Loucy (cell line): ENCODE results near the gene ZNF664.

Experiments
- H2AFZ ChIP-seq: fragments of 200-600 bp; sonication (generic); 2 replicates; pipeline ENCODE4 v1.6.0; 2016; ENCODE audit warnings: antibody characterized with exemption, mild to moderate bottlenecking, low read length, moderate library complexity
- H3F3A ChIP-seq: fragments of 200-600 bp; 2 replicates; pipeline ENCODE4 v1.6.0; 2016; ENCODE audit warnings: antibody characterized with exemption, low read depth, mild to moderate bottlenecking
- H3K27me3 ChIP-seq: fragments of 200-600 bp; sonication (generic); 2 replicates; pipeline ENCODE4 v1.6.1; 2014; ENCODE audit warnings: low read length, mild to moderate bottlenecking; ENCODE audit not compliant: insufficient read depth, poor library complexity, severe bottlenecking
- H3K36me3 ChIP-seq: fragments of 200-600 bp; sonication (generic); 2 replicates; pipeline ENCODE4 v1.6.1; 2016; ENCODE audit warnings: low read length; ENCODE audit not compliant: insufficient read depth
- H3K4me1 ChIP-seq: fragments of 200-600 bp; sonication (generic); 2 replicates; pipeline ENCODE4 v1.5.1; 2014; ENCODE audit warnings: low read length, mild to moderate bottlenecking; ENCODE audit not compliant: insufficient read depth, poor library complexity, severe bottlenecking
- H3K4me2 ChIP-seq: fragments of 200-600 bp; sonication (generic); 2 replicates; pipeline ENCODE4 v1.6.0; 2014; ENCODE audit warnings: antibody characterized with exemption, low read length, low read depth, mild to moderate bottlenecking; ENCODE audit not compliant: poor library complexity, severe bottlenecking
- H3K4me3 ChIP-seq: fragments of 200-600 bp; sonication (generic); 2 replicates; pipeline ENCODE4 v1.5.1; 2014; ENCODE audit warnings: low read length, mild to moderate bottlenecking, mixed read lengths; ENCODE audit not compliant: poor library complexity, severe bottlenecking
- H3K79me2 ChIP-seq: fragments of 200-600 bp; sonication (generic); 2 replicates; pipeline ENCODE4 v1.6.1; 2014; ENCODE audit warnings: low read length; ENCODE audit not compliant: insufficient read depth
- H3K9ac ChIP-seq: fragments of 200-600 bp; sonication (generic); 2 replicates; pipeline ENCODE4 v1.6.0; 2014; ENCODE audit warnings: mild to moderate bottlenecking, low read depth, low read length, moderate library complexity; ENCODE audit not compliant: poor library complexity, severe bottlenecking
- H3K9me2 ChIP-seq: fragments of 200-600 bp; sonication (generic); replicated peaks from 2 replicates; pipeline ENCODE4 v1.6.1; 2016; ENCODE audit warnings: low read depth, low read length, mixed read lengths
- H3K9me3 ChIP-seq: fragments of 200-600 bp; sonication (generic); 2 replicates; pipeline ENCODE4 v1.6.1; 2014; ENCODE audit warnings: mild to moderate bottlenecking, antibody characterized with exemption, low read length, low read depth; ENCODE audit not compliant: insufficient read depth
- H4K20me1 ChIP-seq: fragments of 200-600 bp; sonication (generic); 2 replicates; pipeline ENCODE4 v1.6.0; 2014; ENCODE audit warnings: antibody characterized with exemption, low read length, mild to moderate bottlenecking; ENCODE audit not compliant: insufficient read depth, poor library complexity, severe bottlenecking
- EZH2phosphoT487 ChIP-seq: fragments of 200-600 bp; IDR thresholded peaks from 2 replicates; pipeline ENCODE4 v1.6.1; 2018; ENCODE audit warnings: antibody characterized with exemption, mild to moderate bottlenecking, moderate library complexity, borderline replicate concordance
- TF ChIP-seq, protein P1 (sequence below): fragments of 200-600 bp; sonication (generic); conservative IDR thresholded peaks from 2 replicates; pipeline ENCODE4 v1.5.1; 2014; ENCODE audit warnings: mild to moderate bottlenecking, antibody characterized with exemption, low read length

ZNF664 gene

GRCh38 chr12:123989753-123990152, 16.7 kb downstream of the ZNF664 start:
- H3K9ac ChIP-seq = no peak overlapping the region
- H3K4me2 ChIP-seq = no peak overlapping the region
- H3K9me2 ChIP-seq = no peaks in the 10 kb centered on the region
- no peak overlapping the region for H3K4me3 ChIP-seq
- peaks cover 52% of the 10 kb centered on the region for H3K79me2 ChIP-seq
- H4K20me1 ChIP-seq = peaks cover 7% of the 10 kb centered on the region
- H3K36me3 ChIP-seq = peaks cover 53% of the 10 kb centered on the region; the same call in 1 of the 2 replicates
- H3K9me3 ChIP-seq = no peaks in the 10 kb centered on the region
- H2AFZ ChIP-seq = no peak overlapping the region
- TF ChIP-seq EZH2phosphoT487 = no peak
- TF ChIP-seq, protein P1, sequence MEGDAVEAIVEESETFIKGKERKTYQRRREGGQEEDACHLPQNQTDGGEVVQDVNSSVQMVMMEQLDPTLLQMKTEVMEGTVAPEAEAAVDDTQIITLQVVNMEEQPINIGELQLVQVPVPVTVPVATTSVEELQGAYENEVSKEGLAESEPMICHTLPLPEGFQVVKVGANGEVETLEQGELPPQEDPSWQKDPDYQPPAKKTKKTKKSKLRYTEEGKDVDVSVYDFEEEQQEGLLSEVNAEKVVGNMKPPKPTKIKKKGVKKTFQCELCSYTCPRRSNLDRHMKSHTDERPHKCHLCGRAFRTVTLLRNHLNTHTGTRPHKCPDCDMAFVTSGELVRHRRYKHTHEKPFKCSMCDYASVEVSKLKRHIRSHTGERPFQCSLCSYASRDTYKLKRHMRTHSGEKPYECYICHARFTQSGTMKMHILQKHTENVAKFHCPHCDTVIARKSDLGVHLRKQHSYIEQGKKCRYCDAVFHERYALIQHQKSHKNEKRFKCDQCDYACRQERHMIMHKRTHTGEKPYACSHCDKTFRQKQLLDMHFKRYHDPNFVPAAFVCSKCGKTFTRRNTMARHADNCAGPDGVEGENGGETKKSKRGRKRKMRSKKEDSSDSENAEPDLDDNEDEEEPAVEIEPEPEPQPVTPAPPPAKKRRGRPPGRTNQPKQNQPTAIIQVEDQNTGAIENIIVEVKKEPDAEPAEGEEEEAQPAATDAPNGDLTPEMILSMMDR = no peak
- H3F3A ChIP-seq = no peaks in the 10 kb centered on the region
- peaks cover 11% of the 10 kb centered on the region for H3K4me1 ChIP-seq
- H3K27me3 ChIP-seq = no peaks in the 10 kb centered on the region

DNA sequence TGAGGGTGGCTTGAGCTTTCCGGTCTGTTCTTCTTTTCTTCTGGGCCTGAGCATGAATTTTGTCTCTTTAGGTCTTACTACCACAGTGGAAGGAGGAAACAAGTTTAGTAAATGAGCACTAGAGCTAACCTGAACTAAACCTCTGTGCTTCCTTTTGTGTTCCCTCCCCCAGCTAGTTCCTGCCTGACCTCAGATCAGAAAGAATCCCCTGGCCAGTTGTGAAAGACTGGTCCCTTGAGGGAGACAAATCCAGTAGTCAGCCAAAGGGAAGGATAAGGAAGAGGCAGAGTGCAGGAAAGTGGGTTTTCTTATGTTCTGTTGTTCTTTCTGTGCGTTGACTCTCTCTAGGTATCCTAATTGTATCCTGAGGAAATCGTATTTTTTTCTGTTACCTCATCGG, 17.5 kb downstream of the ZNF664 start:
- Histone ChIP-seq H3K4me3 (no peak overlapping the region), H3K27me3 (no peaks in the 10 kb centered on the region), H3K9ac (no peak overlapping the region), H3K79me2 (peaks cover 50% of the 10 kb centered on the region; the same call in 1 of the 2 replicates), H3F3A (no peaks in the 10 kb centered on the region), H2AFZ (no peak overlapping the region), H3K9me3 (no peaks in the 10 kb centered on the region), H3K4me2 (no peak overlapping the region), H4K20me1 (peaks cover 7% of the 10 kb centered on the region), H3K4me1 (peaks cover 11% of the 10 kb centered on the region), H3K36me3 (peaks cover 53% of the 10 kb centered on the region; the same call in 1 of the 2 replicates), H3K9me2 (no peaks in the 10 kb centered on the region)
- TF ChIP-seq, protein P1 = no peak
- no peak for TF ChIP-seq EZH2phosphoT487

DNA sequence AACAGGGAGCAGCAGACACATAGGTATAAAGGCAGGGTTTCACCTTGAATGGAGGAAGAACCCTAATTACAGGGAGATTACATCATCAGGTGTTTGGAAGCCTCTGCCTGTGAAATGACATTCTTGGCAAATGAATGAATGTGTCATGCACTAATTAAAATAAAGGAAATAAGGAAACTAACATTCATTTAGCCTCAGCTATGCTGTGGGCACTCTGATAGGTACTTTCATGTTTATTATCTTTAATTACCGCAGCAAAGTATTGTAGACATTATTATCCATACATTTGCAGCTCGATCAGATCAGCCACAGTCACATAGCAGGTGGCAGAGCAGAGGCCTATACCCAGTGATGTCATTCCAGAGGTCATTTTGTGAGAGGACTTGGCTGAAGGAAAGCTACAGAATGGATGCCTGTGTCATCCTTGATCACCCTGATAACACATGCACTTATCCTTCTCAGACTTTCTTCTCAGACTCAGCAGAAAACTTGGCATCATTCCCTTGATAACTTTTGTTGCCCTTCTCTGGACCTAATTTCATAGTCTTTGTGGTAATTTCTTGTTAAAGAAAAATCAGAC, 18.4 kb downstream of the ZNF664 start:
- no peaks in the 10 kb centered on the region for H3F3A ChIP-seq
- TF ChIP-seq, protein P1 = no peak
- no peak for TF ChIP-seq EZH2phosphoT487
- no peak overlapping the region for H3K4me2 ChIP-seq
- peaks cover 49% of the 10 kb centered on the region; the same call in 1 of the 2 replicates for H3K79me2 ChIP-seq
- no peak overlapping the region for H3K4me3 ChIP-seq
- peaks cover 7% of the 10 kb centered on the region for H4K20me1 ChIP-seq
- no peaks in the 10 kb centered on the region for H3K27me3 ChIP-seq
- no peak overlapping the region for H2AFZ ChIP-seq
- no peaks in the 10 kb centered on the region for H3K9me3 ChIP-seq
- peaks cover 15% of the 10 kb centered on the region for H3K4me1 ChIP-seq
- H3K9me2 ChIP-seq = no peaks in the 10 kb centered on the region
- H3K9ac ChIP-seq = no peak overlapping the region
- peaks cover 53% of the 10 kb centered on the region; the same call in 1 of the 2 replicates for H3K36me3 ChIP-seq
